ENCODE data around the gene TAF13.
"Not testable (repeated sequence)": the region's sequence is repeated elsewhere in the genome, so short reads cannot be mapped to it uniquely, and the experiment has no call there.

TAF13 gene

GRCh38 chr1:109065137-109065536 lies 10.7 kb downstream of the TAF13 start:
- no peak overlapping the region for H3K23ac ChIP-seq (ENCODE audit: low read length)
- H3K36me3 ChIP-seq (ENCODE audit: control insufficient read depth, insufficient read depth, low read length) = peaks cover 1% of the 10 kb centered on the region
- H2AK5ac ChIP-seq (ENCODE audit: low read length) = no peak overlapping the region
- no peak overlapping the region for H3K4me2 ChIP-seq (ENCODE audit: low read length)
- no peaks in the 10 kb centered on the region for H3K27me3 ChIP-seq (ENCODE audit: insufficient read depth, low read length, poor library complexity)
- DNase-seq = no peak
- no CpG with 5 or more reads among the region's 3 CpGs for WGBS (ENCODE audit: extremely low coverage, insufficient coverage, low lambda C conversion rate)
- no peak overlapping the region for H2BK15ac ChIP-seq (replicated peaks; ENCODE audit: low read depth)
- H3K56ac ChIP-seq (ENCODE audit: low read length) = no peak overlapping the region
- no peak overlapping the region for H3K27ac ChIP-seq (ENCODE audit: low read depth, low read length)
- H3K18ac ChIP-seq (ENCODE audit: low read length) = no peak overlapping the region
- peaks cover 2% of the 10 kb centered on the region for H3K79me2 ChIP-seq (ENCODE audit: control insufficient read depth, insufficient read depth, low read length)
- H4K8ac ChIP-seq (ENCODE audit: low read depth, low read length) = no peak overlapping the region
- H3K4me3 ChIP-seq (ENCODE audit: low read length) = no peak overlapping the region
- H4K5ac ChIP-seq (ENCODE audit: low read length) = no peak overlapping the region
- H3K4me1 ChIP-seq (ENCODE audit: control insufficient read depth, low read depth, low read length) = no peaks in the 10 kb centered on the region
- H2BK120ac ChIP-seq (ENCODE audit: low read depth, low read length) = no peak overlapping the region
- H2BK5ac ChIP-seq (ENCODE audit: low read length) = no peak overlapping the region
- no peak overlapping the region for H3K9ac ChIP-seq (ENCODE audit: low read length)
- H3K79me1 ChIP-seq (ENCODE audit: low read length) = peaks cover 3% of the 10 kb centered on the region
- no peak overlapping the region for H3K4ac ChIP-seq (ENCODE audit: low read depth, low read length)

DNA sequence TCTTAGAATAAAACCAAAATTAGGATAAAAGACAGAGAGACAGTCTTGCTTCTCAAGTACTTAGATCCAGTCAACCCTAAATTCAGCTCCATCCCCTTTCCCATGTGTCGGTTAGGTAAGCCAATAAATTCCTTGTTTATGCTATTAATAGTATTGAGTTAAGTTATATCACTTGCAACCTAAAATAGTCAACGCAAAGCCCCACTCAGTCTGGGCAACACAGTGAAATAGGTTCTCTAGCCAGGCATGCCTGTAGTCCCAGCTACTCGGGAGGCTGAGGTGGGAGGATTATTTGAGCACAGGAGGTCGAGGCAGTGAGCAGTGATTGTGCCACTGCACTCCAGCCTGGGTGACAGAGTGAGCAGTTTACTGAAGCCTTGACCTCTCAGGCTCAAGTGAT lies 14.6 kb downstream of the TAF13 start:
- H3K79me2 ChIP-seq (ENCODE audit: control insufficient read depth, insufficient read depth, low read length) = no peaks in the 10 kb centered on the region
- H2BK5ac ChIP-seq (ENCODE audit: low read length) = no peak overlapping the region
- no peak overlapping the region for H2AK5ac ChIP-seq (ENCODE audit: low read length)

DNA sequence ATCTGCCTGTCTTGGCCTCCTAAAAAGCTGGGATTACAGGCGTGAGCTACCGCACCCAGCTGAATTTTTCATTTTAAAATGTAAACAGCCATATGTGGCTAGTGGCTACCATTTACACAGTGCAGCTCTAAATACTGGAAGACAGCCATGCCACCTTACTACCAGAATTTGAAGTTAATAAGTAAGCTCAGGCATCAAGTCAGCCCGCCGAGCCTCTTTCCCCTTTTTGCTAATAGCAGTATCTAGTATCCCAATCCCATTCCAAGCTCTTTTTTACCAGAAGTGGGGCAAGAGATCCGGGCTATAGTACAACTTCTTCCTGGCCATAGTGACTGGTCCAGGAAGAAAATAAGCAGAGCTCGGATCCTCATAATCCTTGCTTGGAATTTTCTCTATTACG lies 15.1 kb downstream of the TAF13 start:
- no peak overlapping the region for H4K8ac ChIP-seq (ENCODE audit: low read depth, low read length)
- H2AK5ac ChIP-seq (ENCODE audit: low read length) = no peak overlapping the region
- no peak overlapping the region for H2BK5ac ChIP-seq (ENCODE audit: low read length)
- no CpG with 5 or more reads among the region's 7 CpGs for WGBS (ENCODE audit: extremely low coverage, insufficient coverage, low lambda C conversion rate)
- H3K27me3 ChIP-seq (ENCODE audit: insufficient read depth, low read length, poor library complexity) = no peaks in the 10 kb centered on the region
- no peak overlapping the region for H2BK15ac ChIP-seq (replicated peaks; ENCODE audit: low read depth)
- H3K4me2 ChIP-seq (ENCODE audit: low read length) = no peak overlapping the region
- H2BK120ac ChIP-seq (ENCODE audit: low read depth, low read length) = no peak overlapping the region
- no peak overlapping the region for H3K4me3 ChIP-seq (ENCODE audit: low read length)
- H3K4ac ChIP-seq (ENCODE audit: low read depth, low read length) = no peak overlapping the region
- no peaks in the 10 kb centered on the region for H3K4me1 ChIP-seq (ENCODE audit: control insufficient read depth, low read depth, low read length)
- no peaks in the 10 kb centered on the region for H3K79me2 ChIP-seq (ENCODE audit: control insufficient read depth, insufficient read depth, low read length)
- H3K9ac ChIP-seq (ENCODE audit: low read length) = no peak overlapping the region
- no peak overlapping the region for H3K23ac ChIP-seq (ENCODE audit: low read length)
- no peak overlapping the region for H3K56ac ChIP-seq (ENCODE audit: low read length)
- H3K18ac ChIP-seq (ENCODE audit: low read length) = no peak overlapping the region
- no peak for DNase-seq
- H4K5ac ChIP-seq (ENCODE audit: low read length) = no peak overlapping the region
- H3K36me3 ChIP-seq (ENCODE audit: control insufficient read depth, insufficient read depth, low read length) = no peaks in the 10 kb centered on the region
- no peak overlapping the region for H3K27ac ChIP-seq (ENCODE audit: low read depth, low read length)
- H3K79me1 ChIP-seq (ENCODE audit: low read length) = no peaks in the 10 kb centered on the region

More for the DNA sequence above, 14.6 kb downstream of the TAF13 start:
- Histone ChIP-seq H2BK120ac (ENCODE audit: low read depth, low read length) (no peak overlapping the region), H3K4me2 (ENCODE audit: low read length) (no peak overlapping the region), H3K23ac (ENCODE audit: low read length) (no peak overlapping the region), H3K9ac (ENCODE audit: low read length) (no peak overlapping the region), H3K27ac (ENCODE audit: low read depth, low read length) (no peak overlapping the region), H3K79me1 (ENCODE audit: low read length) (no peaks in the 10 kb centered on the region), H3K4me1 (ENCODE audit: control insufficient read depth, low read depth, low read length) (no peaks in the 10 kb centered on the region), H4K8ac (ENCODE audit: low read depth, low read length) (no peak overlapping the region), H3K27me3 (ENCODE audit: insufficient read depth, low read length, poor library complexity) (no peaks in the 10 kb centered on the region), H3K36me3 (ENCODE audit: control insufficient read depth, insufficient read depth, low read length) (no peaks in the 10 kb centered on the region), H4K5ac (ENCODE audit: low read length) (no peak overlapping the region), H3K18ac (ENCODE audit: low read length) (no peak overlapping the region), H3K56ac (ENCODE audit: low read length) (no peak overlapping the region), H3K4ac (ENCODE audit: low read depth, low read length) (no peak overlapping the region), H3K4me3 (ENCODE audit: low read length) (no peak overlapping the region), H2BK15ac (replicated peaks; ENCODE audit: low read depth) (no peak overlapping the region)
- DNase-seq = no peak
- WGBS (ENCODE audit: extremely low coverage, insufficient coverage, low lambda C conversion rate) = no CpG with 5 or more reads among the region's 4 CpGs

DNA sequence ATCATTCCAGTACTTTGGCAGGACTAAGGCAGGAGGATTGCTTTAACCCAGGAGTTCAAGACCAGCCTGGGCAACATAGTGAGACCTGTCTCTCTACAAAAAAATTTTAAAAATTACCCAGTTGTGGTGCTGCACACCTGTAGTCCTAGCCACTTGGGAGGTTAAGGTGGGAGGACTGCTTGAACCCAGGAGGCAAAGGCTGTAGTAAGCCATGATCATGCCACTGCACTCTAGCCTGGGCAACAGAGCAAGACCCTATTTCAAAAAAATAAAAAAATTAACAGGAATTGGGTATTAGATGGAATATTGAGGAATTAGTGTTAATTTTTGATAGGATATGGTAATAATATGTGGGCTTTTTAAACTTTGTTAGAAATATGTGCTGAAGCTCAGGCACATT lies 16.8 kb downstream of the TAF13 start:
- no peak overlapping the region for H2BK120ac ChIP-seq (ENCODE audit: low read depth, low read length)
- H4K8ac ChIP-seq (ENCODE audit: low read depth, low read length) = no peak overlapping the region

DNA sequence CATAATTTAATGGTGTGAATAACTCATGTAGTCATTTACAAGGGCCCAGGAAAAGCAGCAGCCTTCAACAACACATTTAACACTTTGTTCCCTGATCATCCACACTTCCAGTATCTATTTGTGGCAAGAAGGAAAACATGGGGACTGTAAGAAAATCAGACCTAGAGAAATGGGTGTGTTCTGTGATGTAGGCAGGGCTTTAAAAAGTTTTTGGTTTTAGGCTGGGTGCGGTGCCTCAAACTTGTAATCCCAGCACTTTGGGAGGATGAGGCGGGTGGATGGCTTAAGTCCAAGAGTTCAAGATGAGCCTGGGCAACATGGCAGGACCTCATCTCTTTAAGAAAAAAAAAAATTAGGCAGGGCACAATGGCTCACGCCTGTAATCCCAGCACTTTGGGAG lies 19.7 kb downstream of the TAF13 start:
- Histone ChIP-seq H3K27ac (ENCODE audit: low read depth, low read length) (no peak overlapping the region), H2BK120ac (ENCODE audit: low read depth, low read length) (no peak overlapping the region), H3K4me3 (ENCODE audit: low read length) (no peak overlapping the region), H3K4me1 (ENCODE audit: control insufficient read depth, low read depth, low read length) (no peaks in the 10 kb centered on the region), H3K4me2 (ENCODE audit: low read length) (no peak overlapping the region), H3K79me1 (ENCODE audit: low read length) (no peaks in the 10 kb centered on the region), H2AK5ac (ENCODE audit: low read length) (no peak overlapping the region), H3K4ac (ENCODE audit: low read depth, low read length) (no peak overlapping the region), H3K23ac (ENCODE audit: low read length) (no peak overlapping the region), H3K36me3 (ENCODE audit: control insufficient read depth, insufficient read depth, low read length) (no peaks in the 10 kb centered on the region), H3K18ac (ENCODE audit: low read length) (no peak overlapping the region), H3K79me2 (ENCODE audit: control insufficient read depth, insufficient read depth, low read length) (no peaks in the 10 kb centered on the region), H3K56ac (ENCODE audit: low read length) (no peak overlapping the region), H4K8ac (ENCODE audit: low read depth, low read length) (no peak overlapping the region), H3K9ac (ENCODE audit: low read length) (no peak overlapping the region), H3K27me3 (ENCODE audit: insufficient read depth, low read length, poor library complexity) (no peaks in the 10 kb centered on the region), H2BK15ac (replicated peaks; ENCODE audit: low read depth) (no peak overlapping the region), H4K5ac (ENCODE audit: low read length) (no peak overlapping the region), H2BK5ac (ENCODE audit: low read length) (no peak overlapping the region)
- WGBS (ENCODE audit: extremely low coverage, insufficient coverage, low lambda C conversion rate) = no CpG with 5 or more reads among the region's 3 CpGs
- DNase-seq = no peak

More for the DNA sequence above, 16.8 kb downstream of the TAF13 start:
- Histone ChIP-seq H3K56ac (ENCODE audit: low read length) (no peak overlapping the region), H3K4me3 (ENCODE audit: low read length) (no peak overlapping the region), H2BK15ac (replicated peaks; ENCODE audit: low read depth) (no peak overlapping the region), H3K4me1 (ENCODE audit: control insufficient read depth, low read depth, low read length) (no peaks in the 10 kb centered on the region), H3K27me3 (ENCODE audit: insufficient read depth, low read length, poor library complexity) (no peaks in the 10 kb centered on the region), H3K9ac (ENCODE audit: low read length) (no peak overlapping the region), H3K18ac (ENCODE audit: low read length) (no peak overlapping the region), H3K36me3 (ENCODE audit: control insufficient read depth, insufficient read depth, low read length) (no peaks in the 10 kb centered on the region), H3K4me2 (ENCODE audit: low read length) (no peak overlapping the region), H3K4ac (ENCODE audit: low read depth, low read length) (no peak overlapping the region), H3K79me1 (ENCODE audit: low read length) (no peaks in the 10 kb centered on the region), H3K27ac (ENCODE audit: low read depth, low read length) (no peak overlapping the region), H2AK5ac (ENCODE audit: low read length) (no peak overlapping the region), H2BK5ac (ENCODE audit: low read length) (no peak overlapping the region), H3K23ac (ENCODE audit: low read length) (no peak overlapping the region), H3K79me2 (ENCODE audit: control insufficient read depth, insufficient read depth, low read length) (no peaks in the 10 kb centered on the region), H4K5ac (ENCODE audit: low read length) (no peak overlapping the region)
- no peak for DNase-seq

GRCh38 chr1:109052145-109052544 lies 23.7 kb downstream of the TAF13 start:
- H3K4me2 ChIP-seq (ENCODE audit: low read length); H3K18ac ChIP-seq (ENCODE audit: low read length); H3K4me1 ChIP-seq (ENCODE audit: control insufficient read depth, low read depth, low read length); H3K4ac ChIP-seq (ENCODE audit: low read depth, low read length); H3K36me3 ChIP-seq (ENCODE audit: control insufficient read depth, insufficient read depth, low read length); H2BK15ac ChIP-seq (replicated peaks; ENCODE audit: low read depth); DNase-seq; H3K27me3 ChIP-seq (ENCODE audit: insufficient read depth, low read length, poor library complexity); H2BK5ac ChIP-seq (ENCODE audit: low read length); H3K79me2 ChIP-seq (ENCODE audit: control insufficient read depth, insufficient read depth, low read length); H2AK5ac ChIP-seq (ENCODE audit: low read length); H3K79me1 ChIP-seq (ENCODE audit: low read length); H4K5ac ChIP-seq (ENCODE audit: low read length); H3K23ac ChIP-seq (ENCODE audit: low read length); H3K4me3 ChIP-seq (ENCODE audit: low read length); H2BK120ac ChIP-seq (ENCODE audit: low read depth, low read length); H3K9ac ChIP-seq (ENCODE audit: low read length); H3K56ac ChIP-seq (ENCODE audit: low read length); H4K8ac ChIP-seq (ENCODE audit: low read depth, low read length); H3K27ac ChIP-seq (ENCODE audit: low read depth, low read length): not testable (repeated sequence)
- no CpG with 5 or more reads among the region's 3 CpGs for WGBS (ENCODE audit: extremely low coverage, insufficient coverage, low lambda C conversion rate)

All from mesendoderm (in vitro differentiated cells).